Activated CD4-positive, alpha-beta T cell treated with anti-CD3 and anti-CD28 coated beads for 48 hours (primary cell): ENCODE data around the gene SUFU.

ENCODE experiments used
- DNase-seq: peaks from one replicate; pipeline ENCODE4 v3.0.0-alpha.2; 2020

SUFU gene

DNA sequence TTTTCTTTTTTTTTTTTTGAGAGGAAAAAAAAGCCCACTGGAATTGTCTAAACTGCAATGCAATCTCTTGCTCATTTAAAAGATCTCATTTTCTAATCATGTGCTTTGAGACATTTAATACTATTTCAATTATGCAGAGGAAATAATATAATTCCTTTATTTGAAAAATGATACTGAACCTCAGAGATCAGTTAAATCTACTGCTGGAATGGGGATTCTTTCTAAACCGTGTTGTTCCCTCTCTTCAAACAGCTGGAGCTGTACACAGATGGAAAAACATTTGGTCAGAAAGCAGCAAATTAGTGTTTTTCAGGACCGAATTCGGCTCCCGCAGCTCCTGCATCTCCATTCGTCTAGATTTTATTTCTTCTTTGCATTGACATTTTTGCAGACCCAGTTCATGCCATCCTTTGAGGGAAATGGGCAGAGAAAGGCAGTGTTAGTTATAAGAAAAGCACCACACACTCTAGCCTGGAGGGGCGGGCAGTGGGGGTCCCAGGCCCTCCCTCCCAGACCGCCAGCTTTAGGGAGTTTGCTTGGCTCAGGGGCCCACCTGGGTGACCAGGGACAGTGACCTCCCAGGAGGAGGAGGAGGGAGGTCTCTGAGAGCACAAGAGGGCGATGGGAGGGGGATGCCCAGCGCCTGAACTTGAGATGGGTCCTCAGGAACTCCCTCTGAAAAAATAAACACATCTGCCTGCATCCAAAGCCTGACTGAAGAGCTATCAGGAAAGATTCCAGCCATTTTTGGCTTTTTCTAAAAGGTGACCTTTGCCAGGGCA, 173.0 kb downstream of the SUFU start:
- no peak for DNase-seq

- no peak for DNase-seq
Observed at GRCh38 chr10:102677331-102678067, 173.7 kb downstream of the SUFU start.

- no peak for DNase-seq
Observed at GRCh38 chr10:102678068-102678400, 174.3 kb downstream of the SUFU start.

GRCh38 chr10:102678842-102679289, 175.1 kb downstream of the SUFU start:
- peak; percentile 33 for DNase-seq

- DNase-seq = no peak
Observed at GRCh38 chr10:102679596-102679995, 175.8 kb downstream of the SUFU start.

GRCh38 chr10:102681696-102682095, 177.9 kb downstream of the SUFU start:
- DNase-seq = no peak

- DNase-seq = no peak
Observed at GRCh38 chr10:102682416-102682815, 178.6 kb downstream of the SUFU start.

DNA sequence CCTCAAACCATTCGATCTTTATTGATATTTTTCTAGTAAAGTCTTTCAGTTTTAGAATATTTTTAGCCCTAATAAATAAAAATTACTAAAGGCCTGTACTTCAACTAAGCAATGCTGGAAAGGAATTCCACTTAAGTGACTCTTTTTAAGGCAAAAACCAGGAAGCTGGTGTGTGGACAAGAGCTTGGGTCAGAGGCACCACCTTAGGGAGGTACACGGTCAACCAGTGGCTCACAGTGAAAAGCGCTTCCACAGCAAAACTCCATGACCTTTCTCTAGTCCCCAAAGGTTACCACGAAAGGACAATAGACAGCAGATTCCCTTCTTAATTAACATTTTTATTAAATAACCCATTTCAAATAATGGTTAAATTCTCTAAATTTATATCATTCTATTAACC, 179.2 kb downstream of the SUFU start:
- no peak for DNase-seq
